Measurements from ENCODE around the gene ZNF407. TPM values are rescaled to one million over a fixed set of nuclear protein-coding genes. Genes with fewer than 3 reads are reported as not detected.

ZNF407 gene
- total RNA-seq, 1 experiment from 2014 or later = 7.6 TPM

DNA sequence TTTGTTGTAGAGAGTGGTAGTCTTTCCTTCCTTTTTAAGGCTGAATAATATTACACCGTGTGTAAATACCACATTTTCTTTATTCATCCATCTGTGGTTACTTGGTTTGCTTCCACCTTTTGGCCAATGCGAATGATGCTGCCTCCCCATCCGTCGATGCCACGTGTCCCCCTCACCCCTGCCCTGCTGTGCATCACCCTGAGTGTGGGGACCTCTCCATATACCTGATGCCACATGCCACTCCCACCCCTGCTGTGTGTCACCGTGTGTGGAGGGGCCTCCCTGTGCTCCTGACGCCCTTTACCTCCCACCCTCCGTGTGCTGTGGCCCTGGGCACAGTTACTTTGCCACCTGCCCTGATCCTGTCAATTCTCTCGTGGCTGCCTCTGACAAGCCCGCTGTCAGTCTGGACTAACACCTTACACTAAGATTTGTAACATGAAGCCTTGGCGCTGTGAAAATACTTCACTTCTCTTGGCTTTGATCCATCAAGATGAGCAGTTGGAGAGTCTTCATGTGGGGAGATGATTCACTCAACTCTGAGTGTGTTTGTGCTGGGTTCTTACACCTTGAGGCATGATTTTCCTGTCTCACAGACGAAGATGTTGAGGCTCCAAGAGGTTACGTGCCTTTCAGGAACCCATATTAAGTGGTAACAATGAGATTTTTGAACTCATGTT is 234.0 kb downstream of the ZNF407 start:
- Histone ChIP-seq H3K27ac (ENCODE audit: low read depth, low read length) (no peak overlapping the region), H3K9me3 (ENCODE audit: control insufficient read depth in 1 of 2, insufficient read depth in 1 of 2, low read depth in 1 of 2, low read length in 2 of 2) (no peaks in the 10 kb centered on the region), H3K9ac (ENCODE audit: low read length) (no peak overlapping the region), H4K20me1 (ENCODE audit: insufficient read depth) (no peaks in the 10 kb centered on the region), H3K4me2 (ENCODE audit: low read length) (no peak overlapping the region), H3K4me1 (ENCODE audit: control insufficient read depth in 1 of 2, insufficient read depth in 2 of 2, low read length in 2 of 2) (peaks cover 6 to 27% of the 10 kb centered on the region in 2 experiments), H3K27me3 (ENCODE audit: insufficient read depth, low read length) (no peaks in the 10 kb centered on the region), H3K9me2 (ENCODE audit: insufficient read depth) (no peaks in the 10 kb centered on the region), H2AFZ (ENCODE audit: low read depth, low read length, poor library complexity, severe bottlenecking) (no peak overlapping the region), H3K36me3 (ENCODE audit: control insufficient read depth in 1 of 2, insufficient read depth in 2 of 2, low read length in 2 of 2) (no peaks in the 10 kb centered on the region), H3K4me3 (replicated peaks in 1 of 2; ENCODE audit: low read depth in 1 of 2, low read length in 2 of 2) (no peak overlapping the region), H3K79me2 (ENCODE audit: insufficient read depth, low read length) (no peaks in the 10 kb centered on the region)
- no peak for DNase-seq (ENCODE audit: low read depth, low spot score)
- ATAC-seq = no peak
- no TSS peak for BruUV-seq (replicated peaks)
- TF ChIP-seq FOSL1 (IDR thresholded peaks at IDR 0.05; ENCODE audit: low read depth) (peak; percentile 16; the same call in 1 of the 2 replicates), JUND (IDR thresholded peaks at IDR 0.05) (no peak)
- RAD21 ChIA-PET (ENCODE audit: low non-redundant PET in 1 of 2, low total read pairs in 2 of 2, uncharacterized antibody in 2 of 2, unreplicated experiment in 2 of 2) = no interaction called here
- intact Hi-C loops (cut with micrococcal nuclease) = no loop called here
- POLR2A ChIA-PET = no interaction called here
- CTCF ChIA-PET = no interaction called here

DNA sequence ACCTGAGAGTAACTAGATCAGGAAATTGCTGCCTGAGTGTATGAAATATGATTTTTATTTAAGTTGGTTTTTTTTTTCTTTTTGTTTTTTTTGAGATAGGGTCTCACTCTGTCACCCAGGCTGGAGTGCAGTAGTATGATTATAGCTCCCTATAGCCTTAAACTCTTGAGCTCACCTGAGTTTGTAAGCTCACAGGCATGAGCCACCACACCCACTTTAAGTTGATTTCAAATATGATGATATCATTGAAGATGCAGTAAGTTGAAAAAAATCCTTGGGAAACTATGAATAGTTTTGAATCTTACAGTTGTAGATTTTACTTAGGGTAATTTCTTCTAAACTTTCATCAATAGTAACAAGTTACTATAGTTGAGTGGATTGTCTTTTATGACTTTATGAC is 234.7 kb downstream of the ZNF407 start:
- Histone ChIP-seq H3K4me1 (ENCODE audit: control insufficient read depth in 1 of 2, insufficient read depth in 2 of 2, low read length in 2 of 2) (peaks cover 6 to 28% of the 10 kb centered on the region in 2 experiments), H3K9me3 (ENCODE audit: control insufficient read depth in 1 of 2, insufficient read depth in 1 of 2, low read depth in 1 of 2, low read length in 2 of 2) (no peaks in the 10 kb centered on the region), H3K4me2 (ENCODE audit: low read length) (no peak overlapping the region), H3K36me3 (ENCODE audit: control insufficient read depth in 1 of 2, insufficient read depth in 2 of 2, low read length in 2 of 2) (no peaks in the 10 kb centered on the region), H3K9me2 (ENCODE audit: insufficient read depth) (no peaks in the 10 kb centered on the region), H3K79me2 (ENCODE audit: insufficient read depth, low read length) (no peaks in the 10 kb centered on the region), H3K4me3 (replicated peaks in 1 of 2; ENCODE audit: low read depth in 1 of 2, low read length in 2 of 2) (no peak overlapping the region), H3K9ac (ENCODE audit: low read length) (no peak overlapping the region), H4K20me1 (ENCODE audit: insufficient read depth) (no peaks in the 10 kb centered on the region), H2AFZ (ENCODE audit: low read depth, low read length, poor library complexity, severe bottlenecking) (no peak overlapping the region), H3K27me3 (ENCODE audit: insufficient read depth, low read length) (no peaks in the 10 kb centered on the region), H3K27ac (ENCODE audit: low read depth, low read length) (no peak overlapping the region)
- RAD21 ChIA-PET (ENCODE audit: low non-redundant PET in 1 of 2, low total read pairs in 2 of 2, uncharacterized antibody in 2 of 2, unreplicated experiment in 2 of 2) = no interaction called here
- CTCF ChIA-PET = no interaction called here
- no peak for ATAC-seq
- DNase-seq (ENCODE audit: low read depth, low spot score) = no peak
- intact Hi-C loops (cut with micrococcal nuclease) = no loop called here
- POLR2A ChIA-PET = no interaction called here
- no TSS peak for BruUV-seq (replicated peaks)
- no peak for TF ChIP-seq ZNF274 (IDR thresholded peaks at IDR 0.05; ENCODE audit: low read depth, low read length)
- TF ChIP-seq ELF1 (IDR thresholded peaks at IDR 0.05; ENCODE audit: borderline replicate concordance, low read depth) = no peak
- TF ChIP-seq, protein P1, sequence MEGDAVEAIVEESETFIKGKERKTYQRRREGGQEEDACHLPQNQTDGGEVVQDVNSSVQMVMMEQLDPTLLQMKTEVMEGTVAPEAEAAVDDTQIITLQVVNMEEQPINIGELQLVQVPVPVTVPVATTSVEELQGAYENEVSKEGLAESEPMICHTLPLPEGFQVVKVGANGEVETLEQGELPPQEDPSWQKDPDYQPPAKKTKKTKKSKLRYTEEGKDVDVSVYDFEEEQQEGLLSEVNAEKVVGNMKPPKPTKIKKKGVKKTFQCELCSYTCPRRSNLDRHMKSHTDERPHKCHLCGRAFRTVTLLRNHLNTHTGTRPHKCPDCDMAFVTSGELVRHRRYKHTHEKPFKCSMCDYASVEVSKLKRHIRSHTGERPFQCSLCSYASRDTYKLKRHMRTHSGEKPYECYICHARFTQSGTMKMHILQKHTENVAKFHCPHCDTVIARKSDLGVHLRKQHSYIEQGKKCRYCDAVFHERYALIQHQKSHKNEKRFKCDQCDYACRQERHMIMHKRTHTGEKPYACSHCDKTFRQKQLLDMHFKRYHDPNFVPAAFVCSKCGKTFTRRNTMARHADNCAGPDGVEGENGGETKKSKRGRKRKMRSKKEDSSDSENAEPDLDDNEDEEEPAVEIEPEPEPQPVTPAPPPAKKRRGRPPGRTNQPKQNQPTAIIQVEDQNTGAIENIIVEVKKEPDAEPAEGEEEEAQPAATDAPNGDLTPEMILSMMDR (IDR thresholded peaks at IDR 0.05 in 2 of 3, conservative IDR thresholded peaks at IDR 0.05 in 1 of 3; ENCODE audit: borderline replicate concordance in 1 of 3, insufficient read depth in 1 of 3, low read depth in 2 of 3, low read length in 2 of 3) = no peak
- TF ChIP-seq POLR2A (IDR thresholded peaks at IDR 0.05; ENCODE audit: borderline replicate concordance, extremely low read depth, insufficient read depth, insufficient read length) = no peak
- TF ChIP-seq FOSL1 (IDR thresholded peaks at IDR 0.05; ENCODE audit: low read depth) = no peak
- no peak for TF ChIP-seq SIN3A (IDR thresholded peaks at IDR 0.05; ENCODE audit: low read depth)
- no peak for TF ChIP-seq CEBPB (IDR thresholded peaks at IDR 0.05; ENCODE audit: low read depth)
- TF ChIP-seq YY1 (IDR thresholded peaks at IDR 0.05; ENCODE audit: extremely low read depth, insufficient replicate concordance, low read depth, low read length) = no peak
- no peak for TF ChIP-seq POLR2AphosphoS5 (IDR thresholded peaks at IDR 0.05; ENCODE audit: low read depth, low read length)
- TF ChIP-seq, protein P2, sequence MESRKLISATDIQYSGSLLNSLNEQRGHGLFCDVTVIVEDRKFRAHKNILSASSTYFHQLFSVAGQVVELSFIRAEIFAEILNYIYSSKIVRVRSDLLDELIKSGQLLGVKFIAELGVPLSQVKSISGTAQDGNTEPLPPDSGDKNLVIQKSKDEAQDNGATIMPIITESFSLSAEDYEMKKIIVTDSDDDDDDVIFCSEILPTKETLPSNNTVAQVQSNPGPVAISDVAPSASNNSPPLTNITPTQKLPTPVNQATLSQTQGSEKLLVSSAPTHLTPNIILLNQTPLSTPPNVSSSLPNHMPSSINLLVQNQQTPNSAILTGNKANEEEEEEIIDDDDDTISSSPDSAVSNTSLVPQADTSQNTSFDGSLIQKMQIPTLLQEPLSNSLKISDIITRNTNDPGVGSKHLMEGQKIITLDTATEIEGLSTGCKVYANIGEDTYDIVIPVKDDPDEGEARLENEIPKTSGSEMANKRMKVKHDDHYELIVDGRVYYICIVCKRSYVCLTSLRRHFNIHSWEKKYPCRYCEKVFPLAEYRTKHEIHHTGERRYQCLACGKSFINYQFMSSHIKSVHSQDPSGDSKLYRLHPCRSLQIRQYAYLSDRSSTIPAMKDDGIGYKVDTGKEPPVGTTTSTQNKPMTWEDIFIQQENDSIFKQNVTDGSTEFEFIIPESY (IDR thresholded peaks at IDR 0.05; ENCODE audit: extremely low read depth, insufficient replicate concordance, low read length) = no peak
- TF ChIP-seq, protein P3, sequence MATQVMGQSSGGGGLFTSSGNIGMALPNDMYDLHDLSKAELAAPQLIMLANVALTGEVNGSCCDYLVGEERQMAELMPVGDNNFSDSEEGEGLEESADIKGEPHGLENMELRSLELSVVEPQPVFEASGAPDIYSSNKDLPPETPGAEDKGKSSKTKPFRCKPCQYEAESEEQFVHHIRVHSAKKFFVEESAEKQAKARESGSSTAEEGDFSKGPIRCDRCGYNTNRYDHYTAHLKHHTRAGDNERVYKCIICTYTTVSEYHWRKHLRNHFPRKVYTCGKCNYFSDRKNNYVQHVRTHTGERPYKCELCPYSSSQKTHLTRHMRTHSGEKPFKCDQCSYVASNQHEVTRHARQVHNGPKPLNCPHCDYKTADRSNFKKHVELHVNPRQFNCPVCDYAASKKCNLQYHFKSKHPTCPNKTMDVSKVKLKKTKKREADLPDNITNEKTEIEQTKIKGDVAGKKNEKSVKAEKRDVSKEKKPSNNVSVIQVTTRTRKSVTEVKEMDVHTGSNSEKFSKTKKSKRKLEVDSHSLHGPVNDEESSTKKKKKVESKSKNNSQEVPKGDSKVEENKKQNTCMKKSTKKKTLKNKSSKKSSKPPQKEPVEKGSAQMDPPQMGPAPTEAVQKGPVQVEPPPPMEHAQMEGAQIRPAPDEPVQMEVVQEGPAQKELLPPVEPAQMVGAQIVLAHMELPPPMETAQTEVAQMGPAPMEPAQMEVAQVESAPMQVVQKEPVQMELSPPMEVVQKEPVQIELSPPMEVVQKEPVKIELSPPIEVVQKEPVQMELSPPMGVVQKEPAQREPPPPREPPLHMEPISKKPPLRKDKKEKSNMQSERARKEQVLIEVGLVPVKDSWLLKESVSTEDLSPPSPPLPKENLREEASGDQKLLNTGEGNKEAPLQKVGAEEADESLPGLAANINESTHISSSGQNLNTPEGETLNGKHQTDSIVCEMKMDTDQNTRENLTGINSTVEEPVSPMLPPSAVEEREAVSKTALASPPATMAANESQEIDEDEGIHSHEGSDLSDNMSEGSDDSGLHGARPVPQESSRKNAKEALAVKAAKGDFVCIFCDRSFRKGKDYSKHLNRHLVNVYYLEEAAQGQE (IDR thresholded peaks at IDR 0.05; ENCODE audit: low read depth) = no peak
